Epidermal melanocyte (primary cell): Measurements from ENCODE around the gene SLC8A3.

Experiments
- DNase-seq: peaks from one replicate; pipeline ENCODE4 v3.0.0; 2011; ENCODE audit warnings: low spot score; ENCODE audit not compliant: insufficient read length

SLC8A3 gene

GRCh38 chr14:70029296-70030132 lies 159.2 kb downstream of the SLC8A3 start:
- no peak for DNase-seq

GRCh38 chr14:70027785-70028428 lies 160.8 kb downstream of the SLC8A3 start:
- peak; percentile 68 for DNase-seq

- no peak for DNase-seq
Measured at GRCh38 chr14:70023871-70024270, 164.9 kb downstream of the SLC8A3 start.

- no peak for DNase-seq
Measured at GRCh38 chr14:70022771-70023445, 165.8 kb downstream of the SLC8A3 start.

GRCh38 chr14:70021548-70022220 lies 167.1 kb downstream of the SLC8A3 start:
- DNase-seq = no peak

- no peak for DNase-seq
Measured at GRCh38 chr14:70020352-70021170, 168.2 kb downstream of the SLC8A3 start.

- DNase-seq = no peak
Measured at GRCh38 chr14:70019695-70020094, 169.1 kb downstream of the SLC8A3 start.

- no peak for DNase-seq
Measured at GRCh38 chr14:70018713-70019211, 170.0 kb downstream of the SLC8A3 start.

- no peak for DNase-seq
Measured at GRCh38 chr14:70018230-70018629, 170.5 kb downstream of the SLC8A3 start.

GRCh38 chr14:70014406-70015095 lies 174.2 kb downstream of the SLC8A3 start:
- DNase-seq = no peak

GRCh38 chr14:70013271-70013873 lies 175.4 kb downstream of the SLC8A3 start:
- DNase-seq = no peak

- DNase-seq = no peak
Measured at GRCh38 chr14:70011708-70012107, 177.0 kb downstream of the SLC8A3 start.

GRCh38 chr14:70011098-70011497 lies 177.7 kb downstream of the SLC8A3 start:
- DNase-seq = no peak

GRCh38 chr14:70009961-70010360 lies 178.8 kb downstream of the SLC8A3 start:
- DNase-seq = no peak

- DNase-seq = no peak
Measured at GRCh38 chr14:70008284-70009262, 180.2 kb downstream of the SLC8A3 start.

GRCh38 chr14:70006699-70007098 lies 182.1 kb downstream of the SLC8A3 start:
- DNase-seq = no peak

- DNase-seq = no peak
Measured at GRCh38 chr14:70005281-70005805, 183.4 kb downstream of the SLC8A3 start.

- DNase-seq = no peak
Measured at GRCh38 chr14:70004791-70005190, 184.0 kb downstream of the SLC8A3 start.
